ENCODE data around the gene SLC26A3. TPM values are rescaled to one million over a fixed set of nuclear protein-coding genes. Genes with fewer than 3 reads are reported as not detected.
A peak's percentile ranks its signal among the peaks of the same experiment; 100 is the strongest.

The SLC26A3 gene
- total and polyA plus RNA-seq, 10 of the 15 experiments (the other 5 are each of a cell fraction or from before 2014, with no cell fraction given): 0.46 TPM; not detected in 9

DNA sequence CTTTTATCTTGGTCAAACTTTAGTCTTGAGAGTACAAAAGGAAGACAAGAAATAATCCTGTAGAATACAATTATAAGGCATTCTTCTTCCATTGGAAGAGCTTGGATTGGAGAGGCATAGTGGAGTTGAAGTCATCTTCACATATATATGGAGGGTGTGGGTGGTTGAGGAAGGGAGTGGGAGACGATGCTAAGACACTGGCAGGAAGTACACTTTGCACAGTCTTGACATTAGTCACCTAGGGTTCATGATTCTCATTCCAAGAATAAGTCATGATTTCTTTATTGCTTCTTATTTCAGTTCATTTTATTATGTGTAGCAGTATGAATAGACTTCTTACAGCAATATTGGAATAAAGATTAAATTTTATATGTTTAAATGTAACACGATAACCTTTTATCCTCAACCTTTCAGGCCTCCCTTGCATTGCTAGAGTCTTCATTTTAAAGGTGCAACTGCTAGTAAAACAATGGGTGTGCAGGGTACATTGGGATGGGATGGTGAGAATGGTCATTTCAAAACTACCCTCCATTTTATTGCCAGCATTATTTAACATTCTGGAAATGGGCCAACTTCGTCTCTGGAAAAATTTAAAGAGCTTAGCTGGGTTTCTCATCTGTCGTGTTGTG, 12.3 kb upstream of the SLC26A3 start:
- no peaks in the 10 kb centered on the region for H3K36me3 ChIP-seq (ENCODE audit: control insufficient read depth in 2 of 2, insufficient read depth in 2 of 2, low read length in 1 of 2)
- ATAC-seq (peak; percentile 48), FAIRE-seq (no peak), DNase-seq (ENCODE audit: low read depth, low spot score) (no peak)
- in situ Hi-C loops (cut with MboI) (no loop called here), intact Hi-C loops (cut with micrococcal nuclease; ENCODE audit: unreplicated experiment) (no loop called here)
- H2AFZ ChIP-seq (ENCODE audit: control insufficient read depth, low read depth, low read length): no peak overlapping the region
- no peaks in the 10 kb centered on the region for H3K4me1 ChIP-seq (ENCODE audit: control insufficient read depth, insufficient read depth, low read length)
- no peak overlapping the region for H3K4me2 ChIP-seq (ENCODE audit: control insufficient read depth, insufficient read depth)
- ChIA-PET CTCF (no interaction called here), SMC1A (ENCODE audit: uncharacterized antibody, unreplicated experiment) (no interaction called here), RAD21 (ENCODE audit: unreplicated experiment) (no interaction called here), POLR2A (no interaction called here)
- TF ChIP-seq HDGF (IDR thresholded peaks at IDR 0.05) (no peak), JUNB (IDR thresholded peaks at IDR 0.05) (peak; percentile 42; the same call in 1 of the 2 replicates)
- no peak overlapping the region for H3K9ac ChIP-seq (ENCODE audit: control insufficient read depth, insufficient read depth, low read length)
- no peaks in the 10 kb centered on the region for H4K20me1 ChIP-seq (ENCODE audit: control insufficient read depth, insufficient read depth)
- no peak overlapping the region for H3K4me3 ChIP-seq
- 38% methylated on average over 4 of the region's 4 CpGs for WGBS (ENCODE audit: insufficient coverage, insufficient replicate concordance, low lambda C conversion rate, missing lambda C conversion rate)
- no TSS peak for BruUV-seq (replicated peaks)
- H3K79me2 ChIP-seq (ENCODE audit: control insufficient read depth, insufficient read depth, low read length): no peaks in the 10 kb centered on the region
- H3K27ac ChIP-seq (ENCODE audit: control insufficient read depth, insufficient read depth): no peak overlapping the region
- H3K27me3 ChIP-seq (replicated peaks in 1 of 2; ENCODE audit: control insufficient read depth in 2 of 2, insufficient read depth in 2 of 2, low read length in 1 of 2): no peaks in the 10 kb centered on the region
- no peaks in the 10 kb centered on the region for H3K9me3 ChIP-seq (replicated peaks; ENCODE audit: control insufficient read depth, insufficient read depth, low read length)

DNA sequence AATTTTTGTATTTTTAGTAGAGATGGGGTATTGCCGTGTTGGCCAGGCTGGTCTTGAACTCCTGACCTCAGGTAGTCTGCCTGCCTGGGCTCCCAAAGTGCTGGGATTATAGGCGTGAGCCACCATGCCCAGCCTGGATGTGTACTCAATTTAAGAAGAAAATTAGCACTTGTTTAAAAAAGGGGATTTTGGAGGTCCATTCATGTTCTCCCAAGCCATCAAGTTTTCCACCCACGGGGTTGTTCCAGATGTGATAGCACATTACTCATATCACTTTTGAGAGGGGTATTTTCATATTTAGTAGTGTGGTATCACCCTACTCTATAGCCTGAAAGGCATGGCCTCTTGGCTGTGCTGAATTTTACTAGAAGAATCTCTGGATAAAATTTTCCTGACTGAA, 10.5 kb upstream of the SLC26A3 start:
- H3K27me3 ChIP-seq (replicated peaks in 1 of 2; ENCODE audit: control insufficient read depth in 2 of 2, insufficient read depth in 2 of 2, low read length in 1 of 2): no peaks in the 10 kb centered on the region
- BruUV-seq (replicated peaks): no TSS peak
- H3K4me2 ChIP-seq (ENCODE audit: control insufficient read depth, insufficient read depth): no peak overlapping the region
- FAIRE-seq (no peak), DNase-seq (ENCODE audit: low read depth, low spot score) (no peak), ATAC-seq (peak; percentile 55)
- intact Hi-C loops (cut with micrococcal nuclease; ENCODE audit: unreplicated experiment) (no loop called here), in situ Hi-C loops (cut with MboI) (no loop called here)
- WGBS (ENCODE audit: insufficient coverage, insufficient replicate concordance, low lambda C conversion rate, missing lambda C conversion rate): 18% methylated on average over 3 of the region's 3 CpGs
- no peak overlapping the region for H3K4me3 ChIP-seq
- H3K79me2 ChIP-seq (ENCODE audit: control insufficient read depth, insufficient read depth, low read length): no peaks in the 10 kb centered on the region
- H3K9ac ChIP-seq (ENCODE audit: control insufficient read depth, insufficient read depth, low read length): no peak overlapping the region
- no peak overlapping the region for H2AFZ ChIP-seq (ENCODE audit: control insufficient read depth, low read depth, low read length)
- no peak overlapping the region for H3K27ac ChIP-seq (ENCODE audit: control insufficient read depth, insufficient read depth)
- RAD21 ChIA-PET (ENCODE audit: unreplicated experiment): no interaction called here
- CTCF ChIA-PET: interaction anchor here (0.6 kb wide), 1 partner anchor 288 kb away, joined by 3 read pairs; no protein-coding TSS in a partner anchor
- TF ChIP-seq TCF3 (IDR thresholded peaks at IDR 0.05; ENCODE audit: borderline replicate concordance, insufficient read depth, low read depth, low read length) (no peak), EP300 (IDR thresholded peaks at IDR 0.05; ENCODE audit: borderline replicate concordance in 1 of 2, control insufficient read depth in 1 of 2, low read depth in 2 of 2, low read length in 2 of 2) (no peak), CEBPB (IDR thresholded peaks at IDR 0.05; ENCODE audit: borderline replicate concordance in 1 of 2, low read depth in 2 of 2, low read length in 2 of 2) (no peak), MEF2A (IDR thresholded peaks at IDR 0.05; ENCODE audit: insufficient read depth, low read depth, low read length) (no peak)
- POLR2A ChIA-PET: no interaction called here
- no peaks in the 10 kb centered on the region for H4K20me1 ChIP-seq (ENCODE audit: control insufficient read depth, insufficient read depth)
- H3K36me3 ChIP-seq (ENCODE audit: control insufficient read depth in 2 of 2, insufficient read depth in 2 of 2, low read length in 1 of 2): no peaks in the 10 kb centered on the region
- H3K4me1 ChIP-seq (ENCODE audit: control insufficient read depth, insufficient read depth, low read length): no peaks in the 10 kb centered on the region
- no peaks in the 10 kb centered on the region for H3K9me3 ChIP-seq (replicated peaks; ENCODE audit: control insufficient read depth, insufficient read depth, low read length)
- SMC1A ChIA-PET (ENCODE audit: uncharacterized antibody, unreplicated experiment): no interaction called here

Measured in GM12878 (cell line).